Left lung (tissue), 10 donors: ENCODE data around the gene CIITA. TPM values are rescaled to one million over a fixed set of nuclear protein-coding genes. Genes with fewer than 3 reads are reported as not detected.

Experiments
- ATAC-seq: fragments of 200-7000 bp; cut with Tn5 transposase; one replicate; pipeline ENCODE4 v1.9.1; 2020; ENCODE audit warnings: moderate library complexity
- DNase-seq, 4 donors: peaks; one replicate each; pipeline ENCODE4 v3.0.0-alpha.2; 2013 to 2020
- H3K27ac ChIP-seq, 2 donors: fragments of 200-600 bp; sonication (generic) in 1 of 2; one replicate each; pipeline versions ENCODE4 v1.5.0 to v1.8.0; 2020 to 2021
- H3K27me3 ChIP-seq, 2 donors: fragments of 200-600 bp; sonication (generic) in 1 of 2; one replicate each; pipeline versions ENCODE4 v1.5.0 to v1.8.0; 2020 to 2021
- H3K36me3 ChIP-seq, 2 donors: fragments of 200-600 bp; sonication (generic) in 1 of 2; one replicate each; pipeline versions ENCODE4 v1.5.0 to v1.8.0; 2020 to 2021
- H3K4me1 ChIP-seq, 2 donors: fragments of 200-600 bp; one replicate each; pipeline ENCODE4 v1.8.0; 2021
- H3K4me3 ChIP-seq, 2 donors: fragments of 200-600 bp; sonication (generic) in 1 of 2; one replicate each; pipeline versions ENCODE4 v1.5.0 to v1.8.0; 2020 to 2021; ENCODE audit warnings: mild to moderate bottlenecking in 1 of 2
- H3K9me3 ChIP-seq, 2 donors: fragments of 200-600 bp; sonication (generic) in 1 of 2; one replicate each; pipeline versions ENCODE4 v1.5.0 to v1.8.0; 2020 to 2021
- intact Hi-C, 2 donors: fragments of 100-400 bp; cut with DNase I; formaldehyde crosslinking; loops; one replicate each; pipeline versions ENCODE4 v1.11.2 to v1.14.2; 2022
- polyA plus RNA-seq, 6 donors: library from polyadenylated mRNA; unstranded; fragments of 120-200 nt; gene quantifications; one replicate each; pipeline ENCODE4 v1.2.1, GENCODE V29; 2013; ENCODE audit not compliant: insufficient read length in 6 of 6
- total RNA-seq, 2 donors: library from RNA; stranded (reverse); fragmentation: NEBNext Ultra II Directional; extraction: Animal tissue kit (Norgen Biotek cat#: 25700); gene quantifications; one replicate each; pipeline ENCODE4 v1.2.1, GENCODE V29; 2021
- TF ChIP-seq, protein P1 (sequence below), 2 donors: fragments of 200-600 bp; sonication (generic) in 1 of 2; IDR thresholded peaks; one replicate each; pipeline versions ENCODE4 v1.5.0 to v1.8.0; 2021; ENCODE audit warnings: antibody characterized with exemption in 2 of 2
- donor health status: DM: no; HTN: yes; CAD: no.
- donor health status: DM: no; HTN: no; CAD: no.

Gene CIITA
- total and polyA plus RNA-seq, 8 donors: 2.6 to 49.0 (median 5.8) TPM

DNA sequence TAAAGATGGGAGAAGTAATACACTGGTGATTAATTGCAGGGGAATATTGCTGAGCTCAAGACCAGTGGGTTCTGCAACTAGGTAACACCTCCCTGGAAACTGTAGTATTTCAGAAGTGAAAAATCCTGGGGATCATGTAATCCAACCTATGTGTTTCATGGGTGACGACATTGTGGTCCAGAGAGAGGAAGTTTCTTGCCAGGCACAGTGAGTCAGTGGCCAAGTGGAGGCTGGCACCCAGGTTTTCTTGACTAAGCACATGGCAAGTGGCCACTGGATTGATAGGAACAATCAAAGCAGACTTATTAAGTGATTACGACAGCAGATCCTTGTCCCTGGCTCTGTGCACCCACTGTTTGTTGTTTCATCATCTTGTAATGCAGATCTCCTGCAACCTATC is 14.6 kb upstream of the CIITA start:
- TF ChIP-seq, protein P1, sequence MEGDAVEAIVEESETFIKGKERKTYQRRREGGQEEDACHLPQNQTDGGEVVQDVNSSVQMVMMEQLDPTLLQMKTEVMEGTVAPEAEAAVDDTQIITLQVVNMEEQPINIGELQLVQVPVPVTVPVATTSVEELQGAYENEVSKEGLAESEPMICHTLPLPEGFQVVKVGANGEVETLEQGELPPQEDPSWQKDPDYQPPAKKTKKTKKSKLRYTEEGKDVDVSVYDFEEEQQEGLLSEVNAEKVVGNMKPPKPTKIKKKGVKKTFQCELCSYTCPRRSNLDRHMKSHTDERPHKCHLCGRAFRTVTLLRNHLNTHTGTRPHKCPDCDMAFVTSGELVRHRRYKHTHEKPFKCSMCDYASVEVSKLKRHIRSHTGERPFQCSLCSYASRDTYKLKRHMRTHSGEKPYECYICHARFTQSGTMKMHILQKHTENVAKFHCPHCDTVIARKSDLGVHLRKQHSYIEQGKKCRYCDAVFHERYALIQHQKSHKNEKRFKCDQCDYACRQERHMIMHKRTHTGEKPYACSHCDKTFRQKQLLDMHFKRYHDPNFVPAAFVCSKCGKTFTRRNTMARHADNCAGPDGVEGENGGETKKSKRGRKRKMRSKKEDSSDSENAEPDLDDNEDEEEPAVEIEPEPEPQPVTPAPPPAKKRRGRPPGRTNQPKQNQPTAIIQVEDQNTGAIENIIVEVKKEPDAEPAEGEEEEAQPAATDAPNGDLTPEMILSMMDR (IDR thresholded peaks at IDR 0.05): no peak
- no peak overlapping the region for H3K27ac ChIP-seq
- no peaks in the 10 kb centered on the region for H3K9me3 ChIP-seq
- H3K36me3 ChIP-seq: no peaks in the 10 kb centered on the region
- intact Hi-C loops: no loop called here
- peaks cover 0 to 31% of the 10 kb centered on the region in 2 donors for H3K4me1 ChIP-seq
- H3K4me3 ChIP-seq: no peak overlapping the region
- ATAC-seq (peak; percentile 91), DNase-seq (peak in 1 of 4 donors; percentile 86)
- no peaks in the 10 kb centered on the region for H3K27me3 ChIP-seq

DNA sequence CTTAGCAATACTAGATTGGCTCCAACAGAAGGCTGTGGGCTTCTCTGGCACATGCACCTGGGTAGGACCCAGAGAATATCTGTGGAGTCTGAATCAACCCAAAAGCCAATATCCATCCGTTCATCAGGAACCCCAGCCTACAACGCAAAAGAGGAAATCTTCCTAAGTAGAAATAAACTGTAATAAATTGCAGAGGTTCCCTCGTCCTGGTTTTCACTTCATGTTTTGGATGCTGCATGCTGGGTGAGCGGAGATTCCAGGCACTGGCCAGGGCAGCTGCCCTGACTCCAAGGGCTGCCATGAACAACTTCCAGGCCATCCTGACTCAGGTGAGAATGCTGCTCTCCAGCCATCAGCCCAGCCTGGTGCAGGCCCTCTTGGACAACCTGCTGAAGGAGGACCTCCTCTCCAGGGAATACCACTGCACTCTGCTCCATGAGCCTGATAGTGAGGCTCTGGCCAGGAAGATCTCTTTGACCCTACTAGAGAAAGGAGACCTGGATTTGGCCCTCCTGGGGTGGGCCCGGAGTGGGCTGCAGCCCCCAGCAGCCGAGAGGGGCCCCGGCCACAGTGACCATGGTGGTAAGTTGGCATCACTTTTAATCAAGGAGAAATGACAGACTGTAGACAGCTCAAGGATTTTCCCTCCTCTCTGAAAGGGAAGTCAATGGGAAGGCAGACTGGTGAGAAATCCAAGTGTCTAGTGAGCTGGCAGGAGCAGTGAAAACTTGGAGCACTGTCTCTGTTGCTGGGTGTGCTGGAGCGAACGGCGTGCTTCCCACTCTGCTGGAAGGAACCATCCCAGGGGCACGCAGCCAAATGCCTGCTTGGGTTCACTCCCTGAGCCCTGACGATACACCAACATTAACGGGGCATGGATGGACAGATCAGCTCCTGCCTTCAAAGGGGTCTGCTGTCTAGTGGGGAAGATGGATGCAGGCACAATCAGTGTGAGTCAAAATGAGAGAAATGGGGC is 10.7 kb upstream of the CIITA start:
- ATAC-seq (no peak), DNase-seq (no peak)
- Histone ChIP-seq H3K9me3 (no peaks in the 10 kb centered on the region), H3K27me3 (no peaks in the 10 kb centered on the region), H3K36me3 (no peaks in the 10 kb centered on the region), H3K4me1 (peaks cover 3 to 70% of the 10 kb centered on the region in 2 donors), H3K4me3 (no peak overlapping the region), H3K27ac (peak overlapping the region; percentile 17 to 84)
- intact Hi-C loops: no loop called here
- TF ChIP-seq, protein P1 (IDR thresholded peaks at IDR 0.05): no peak

DNA sequence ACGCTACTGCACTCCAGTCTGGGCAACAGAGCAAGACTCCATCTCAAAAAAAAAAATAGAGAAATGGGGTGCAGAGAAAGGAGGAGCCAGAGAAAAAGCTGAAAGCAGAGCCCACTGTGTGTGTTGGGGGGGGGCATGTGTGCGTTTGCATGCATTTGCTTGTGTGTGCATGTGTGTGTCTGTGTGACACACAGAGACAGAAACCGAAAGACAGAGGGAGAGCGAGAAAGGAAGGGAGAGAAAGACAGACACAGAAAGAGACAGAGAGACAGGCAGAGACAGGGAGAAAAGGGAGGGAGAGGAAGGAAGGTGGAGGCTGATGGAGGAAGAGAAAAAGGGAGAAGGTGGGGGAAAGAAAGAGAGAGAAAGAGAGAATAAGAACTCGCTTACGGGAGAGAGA is 9.8 kb upstream of the CIITA start:
- H3K4me3 ChIP-seq: no peak overlapping the region
- H3K27me3 ChIP-seq: no peaks in the 10 kb centered on the region
- H3K27ac ChIP-seq: peak overlapping the region in 1 of 2 donors; percentile 84
- intact Hi-C loops: no loop called here
- H3K36me3 ChIP-seq: no peaks in the 10 kb centered on the region
- DNase-seq (no peak), ATAC-seq (no peak)
- H3K4me1 ChIP-seq: peaks cover 6 to 75% of the 10 kb centered on the region in 2 donors
- H3K9me3 ChIP-seq: no peaks in the 10 kb centered on the region
- TF ChIP-seq, protein P1 (IDR thresholded peaks at IDR 0.05): no peak

DNA sequence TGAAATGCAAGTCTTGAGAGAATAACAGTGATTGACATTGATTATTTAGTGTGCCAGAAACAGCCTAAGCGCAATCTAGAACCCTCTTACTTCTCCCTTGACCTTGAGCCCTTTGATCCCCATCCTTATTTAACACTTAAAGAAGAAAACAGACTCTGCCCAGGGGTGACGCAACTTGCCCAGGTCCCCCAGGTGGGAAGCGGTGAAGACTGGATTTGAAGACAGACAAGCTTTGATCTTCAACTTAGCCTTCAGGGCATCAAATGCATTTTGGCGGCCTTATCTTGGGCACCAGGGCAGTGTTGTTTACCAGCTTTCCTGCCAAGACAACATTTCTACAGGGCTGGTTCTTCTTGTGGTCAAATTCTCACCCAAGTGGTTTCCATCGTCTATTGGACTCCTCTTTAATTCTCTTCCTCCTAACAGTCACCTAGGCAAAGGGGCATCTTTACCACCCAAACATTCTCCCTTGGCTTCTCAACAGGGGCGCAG is 8.9 kb upstream of the CIITA start:
- intact Hi-C loops: no loop called here
- Histone ChIP-seq H3K4me1 (peaks cover 6 to 69% of the 10 kb centered on the region in 2 donors), H3K4me3 (peak overlapping the region in 1 of 2 donors; percentile 10), H3K36me3 (no peaks in the 10 kb centered on the region), H3K27me3 (no peaks in the 10 kb centered on the region), H3K9me3 (no peaks in the 10 kb centered on the region), H3K27ac (peak overlapping the region in 1 of 2 donors; percentile 84)
- no peak for DNase-seq
- TF ChIP-seq, protein P1 (IDR thresholded peaks at IDR 0.05): no peak
- ATAC-seq: no peak
